Measurements from ENCODE around the gene HLA-DRB1.

The HLA-DRB1 gene

GRCh38 chr6:32625137-32625536 lies 35.5 kb upstream of the HLA-DRB1 start:
- WGBS, result 19% methylated on average over 5 of the region's 5 CpGs
- no peak overlapping the region for H2AFZ ChIP-seq (ENCODE audit: low read depth, low read length)
- DNase-seq, result no peak
- no peaks in the 10 kb centered on the region for H3K9me3 ChIP-seq (ENCODE audit: control insufficient read depth, low read length)
- H3K14ac ChIP-seq (ENCODE audit: low read length in 2 of 2), result no peak overlapping the region
- H2BK120ac ChIP-seq (ENCODE audit: low read depth, low read length), result no peak overlapping the region
- H4K8ac ChIP-seq (ENCODE audit: low read length), result no peak overlapping the region
- no peak overlapping the region for H2BK5ac ChIP-seq (ENCODE audit: low read depth, low read length, poor library complexity, severe bottlenecking)
- no peak overlapping the region for H3K18ac ChIP-seq (ENCODE audit: low read depth in 1 of 2, low read length in 2 of 2)
- no peak overlapping the region for H3K4me3 ChIP-seq (ENCODE audit: insufficient read depth in 1 of 2, low read depth in 1 of 2, low read length in 2 of 2)
- no peak overlapping the region for H4K91ac ChIP-seq (ENCODE audit: low read length)
- H3K23ac ChIP-seq (ENCODE audit: low read length in 2 of 2), result no peak overlapping the region
- H3K79me1 ChIP-seq (replicated peaks; ENCODE audit: low read length, poor library complexity, severe bottlenecking), result no peaks in the 10 kb centered on the region
- H3K27me3 ChIP-seq (ENCODE audit: control insufficient read depth in 1 of 2, insufficient read depth in 1 of 2, low read length in 2 of 2), result no peaks in the 10 kb centered on the region
- no peak overlapping the region for H2BK15ac ChIP-seq (ENCODE audit: low read depth, poor library complexity, severe bottlenecking)
- no peaks in the 10 kb centered on the region for H3K36me3 ChIP-seq (ENCODE audit: control insufficient read depth in 1 of 2, insufficient read depth in 2 of 2, low read depth in 1 of 2, low read length in 2 of 2)
- H3K4ac ChIP-seq (ENCODE audit: low read depth in 1 of 2, low read length in 2 of 2), result no peak overlapping the region
- no peak overlapping the region for H3K4me2 ChIP-seq (ENCODE audit: low read length, poor library complexity, severe bottlenecking)
- H2AK5ac ChIP-seq (ENCODE audit: low read length, severe bottlenecking), result no peak overlapping the region
- no peak overlapping the region for H3K27ac ChIP-seq (ENCODE audit: low read length, poor library complexity, severe bottlenecking)
- H3K9ac ChIP-seq (ENCODE audit: low read length), result no peak overlapping the region
- no peak overlapping the region for H2BK12ac ChIP-seq (ENCODE audit: low read length in 2 of 2)
- no peaks in the 10 kb centered on the region for H3K4me1 ChIP-seq (ENCODE audit: control insufficient read depth, insufficient read depth, low read depth, low read length)

GRCh38 chr6:32624565-32624964 lies 34.9 kb upstream of the HLA-DRB1 start:
- Histone ChIP-seq H3K27ac (ENCODE audit: low read length, poor library complexity, severe bottlenecking) (no peak overlapping the region), H2BK12ac (ENCODE audit: low read length in 2 of 2) (no peak overlapping the region), H2BK120ac (ENCODE audit: low read depth, low read length) (no peak overlapping the region), H3K23ac (ENCODE audit: low read length in 2 of 2) (no peak overlapping the region), H2AFZ (ENCODE audit: low read depth, low read length) (no peak overlapping the region), H3K79me1 (replicated peaks; ENCODE audit: low read length, poor library complexity, severe bottlenecking) (no peaks in the 10 kb centered on the region), H3K18ac (ENCODE audit: low read depth in 1 of 2, low read length in 2 of 2) (no peak overlapping the region), H3K4me3 (ENCODE audit: insufficient read depth in 1 of 2, low read depth in 1 of 2, low read length in 2 of 2) (no peak overlapping the region), H4K91ac (ENCODE audit: low read length) (no peak overlapping the region), H3K4me1 (ENCODE audit: control insufficient read depth, insufficient read depth, low read depth, low read length) (no peaks in the 10 kb centered on the region), H2AK5ac (ENCODE audit: low read length, severe bottlenecking) (no peak overlapping the region), H3K36me3 (ENCODE audit: control insufficient read depth in 1 of 2, insufficient read depth in 2 of 2, low read depth in 1 of 2, low read length in 2 of 2) (no peaks in the 10 kb centered on the region), H3K14ac (ENCODE audit: low read length in 2 of 2) (no peak overlapping the region), H2BK5ac (ENCODE audit: low read depth, low read length, poor library complexity, severe bottlenecking) (no peak overlapping the region), H4K8ac (ENCODE audit: low read length) (no peak overlapping the region), H3K27me3 (ENCODE audit: control insufficient read depth in 1 of 2, insufficient read depth in 1 of 2, low read length in 2 of 2) (no peaks in the 10 kb centered on the region), H3K4me2 (ENCODE audit: low read length, poor library complexity, severe bottlenecking) (no peak overlapping the region), H2BK15ac (ENCODE audit: low read depth, poor library complexity, severe bottlenecking) (no peak overlapping the region), H3K4ac (ENCODE audit: low read depth in 1 of 2, low read length in 2 of 2) (no peak overlapping the region), H3K9ac (ENCODE audit: low read length) (no peak overlapping the region), H3K9me3 (ENCODE audit: control insufficient read depth, low read length) (no peaks in the 10 kb centered on the region)
- no peak for DNase-seq
- no CpG with 5 or more reads among the region's 3 CpGs for WGBS

- Histone ChIP-seq H3K27ac (ENCODE audit: low read length, poor library complexity, severe bottlenecking) (no peak overlapping the region), H2BK12ac (ENCODE audit: low read length in 2 of 2) (no peak overlapping the region), H3K27me3 (ENCODE audit: control insufficient read depth in 1 of 2, insufficient read depth in 1 of 2, low read length in 2 of 2) (no peaks in the 10 kb centered on the region), H3K9ac (ENCODE audit: low read length) (no peak overlapping the region), H3K9me3 (ENCODE audit: control insufficient read depth, low read length) (no peaks in the 10 kb centered on the region), H2BK15ac (ENCODE audit: low read depth, poor library complexity, severe bottlenecking) (no peak overlapping the region), H3K4me3 (ENCODE audit: insufficient read depth in 1 of 2, low read depth in 1 of 2, low read length in 2 of 2) (no peak overlapping the region), H3K79me1 (replicated peaks; ENCODE audit: low read length, poor library complexity, severe bottlenecking) (no peaks in the 10 kb centered on the region), H3K36me3 (ENCODE audit: control insufficient read depth in 1 of 2, insufficient read depth in 2 of 2, low read depth in 1 of 2, low read length in 2 of 2) (no peaks in the 10 kb centered on the region), H2AK5ac (ENCODE audit: low read length, severe bottlenecking) (no peak overlapping the region), H3K4me1 (ENCODE audit: control insufficient read depth, insufficient read depth, low read depth, low read length) (no peaks in the 10 kb centered on the region), H3K14ac (ENCODE audit: low read length in 2 of 2) (no peak overlapping the region), H4K8ac (ENCODE audit: low read length) (no peak overlapping the region), H2BK120ac (ENCODE audit: low read depth, low read length) (no peak overlapping the region), H2BK5ac (ENCODE audit: low read depth, low read length, poor library complexity, severe bottlenecking) (no peak overlapping the region), H3K4me2 (ENCODE audit: low read length, poor library complexity, severe bottlenecking) (no peak overlapping the region), H3K4ac (ENCODE audit: low read depth in 1 of 2, low read length in 2 of 2) (no peak overlapping the region), H3K18ac (ENCODE audit: low read depth in 1 of 2, low read length in 2 of 2) (no peak overlapping the region), H2AFZ (ENCODE audit: low read depth, low read length) (no peak overlapping the region), H3K23ac (ENCODE audit: low read length in 2 of 2) (no peak overlapping the region), H4K91ac (ENCODE audit: low read length) (no peak overlapping the region)
- no peak for DNase-seq
These were observed 34.0 kb upstream of the HLA-DRB1 start for GRCh38 chr6:32623693-32624092.

- no peak overlapping the region for H2BK15ac ChIP-seq (ENCODE audit: low read depth, poor library complexity, severe bottlenecking)
These were observed 33.1 kb upstream of the HLA-DRB1 start for GRCh38 chr6:32622545-32623401.

More at GRCh38 chr6:32622545-32623401, 33.1 kb upstream of the HLA-DRB1 start:
- DNase-seq, result peak; percentile 32
- no peak overlapping the region for H3K18ac ChIP-seq (ENCODE audit: low read depth in 1 of 2, low read length in 2 of 2)
- no peaks in the 10 kb centered on the region for H3K79me1 ChIP-seq (replicated peaks; ENCODE audit: low read length, poor library complexity, severe bottlenecking)
- no peak overlapping the region for H2AFZ ChIP-seq (ENCODE audit: low read depth, low read length)
- WGBS, result no CpG with 5 or more reads among the region's 1 CpG
- H2AK5ac ChIP-seq (ENCODE audit: low read length, severe bottlenecking), result no peak overlapping the region
- no peak overlapping the region for H3K4ac ChIP-seq (ENCODE audit: low read depth in 1 of 2, low read length in 2 of 2)
- H3K9ac ChIP-seq (ENCODE audit: low read length), result no peak overlapping the region
- H3K36me3 ChIP-seq (ENCODE audit: control insufficient read depth in 1 of 2, insufficient read depth in 2 of 2, low read depth in 1 of 2, low read length in 2 of 2), result no peaks in the 10 kb centered on the region
- no peak overlapping the region for H3K4me2 ChIP-seq (ENCODE audit: low read length, poor library complexity, severe bottlenecking)
- no peak overlapping the region for H2BK12ac ChIP-seq (ENCODE audit: low read length in 2 of 2)
- H3K4me1 ChIP-seq (ENCODE audit: control insufficient read depth, insufficient read depth, low read depth, low read length), result no peaks in the 10 kb centered on the region
- H3K27ac ChIP-seq (ENCODE audit: low read length, poor library complexity, severe bottlenecking), result no peak overlapping the region
- no peak overlapping the region for H3K4me3 ChIP-seq (ENCODE audit: insufficient read depth in 1 of 2, low read depth in 1 of 2, low read length in 2 of 2)
- H3K23ac ChIP-seq (ENCODE audit: low read length in 2 of 2), result no peak overlapping the region
- H3K14ac ChIP-seq (ENCODE audit: low read length in 2 of 2), result no peak overlapping the region
- H4K8ac ChIP-seq (ENCODE audit: low read length), result no peak overlapping the region
- H3K9me3 ChIP-seq (ENCODE audit: control insufficient read depth, low read length), result peaks cover 6% of the 10 kb centered on the region
- no peak overlapping the region for H2BK5ac ChIP-seq (ENCODE audit: low read depth, low read length, poor library complexity, severe bottlenecking)
- no peak overlapping the region for H4K91ac ChIP-seq (ENCODE audit: low read length)
- no peaks in the 10 kb centered on the region for H3K27me3 ChIP-seq (ENCODE audit: control insufficient read depth in 1 of 2, insufficient read depth in 1 of 2, low read length in 2 of 2)
- no peak overlapping the region for H2BK120ac ChIP-seq (ENCODE audit: low read depth, low read length)
